Activated CD4-positive, alpha-beta memory T cell treated with anti-CD3 and anti-CD28 coated beads for 36 hours (primary cell): ENCODE measurements around the gene ACMSD. TPM values are rescaled to one million over a fixed set of nuclear protein-coding genes. Genes with fewer than 3 reads are reported as not detected.

Source experiments
- CTCF ChIA-PET: fragments of 350-600 bp; sonication (Branson Sonifier 250); formaldehyde crosslinking; loops from one replicate; lab custom pipeline; 2021; ENCODE audit warnings: antibody characterized with exemption, inconsistent platforms; lab: Charles Lee
- POLR2A ChIA-PET: fragments of 350-600 bp; sonication (Branson Sonifier 250); formaldehyde crosslinking; loops from one replicate; lab custom pipeline; 2021; ENCODE audit warnings: antibody characterized with exemption; lab: Charles Lee
- DNase-seq: peaks from one replicate; pipeline ENCODE4 v3.0.0-alpha.2; 2020
- H3K27ac Mint-ChIP-seq: one replicate; pipeline ENCODE4 v1.8.0; 2021; ENCODE audit warnings: mixed read lengths
- H3K27me3 Mint-ChIP-seq: one replicate; pipeline ENCODE4 v1.8.0; 2021; ENCODE audit warnings: mixed read lengths
- H3K36me3 Mint-ChIP-seq: one replicate; pipeline ENCODE4 v1.8.0; 2021; ENCODE audit warnings: mixed read lengths
- H3K4me1 Mint-ChIP-seq: one replicate; pipeline ENCODE4 v1.8.0; 2021; ENCODE audit warnings: low read depth, mixed read lengths
- H3K4me3 Mint-ChIP-seq: one replicate; pipeline ENCODE4 v1.8.0; 2021; ENCODE audit warnings: mild to moderate bottlenecking, mixed read lengths
- H3K9me3 Mint-ChIP-seq: one replicate; pipeline ENCODE4 v1.8.0; 2021; ENCODE audit warnings: mixed read lengths
- intact Hi-C: fragments of 100-400 bp; cut with micrococcal nuclease; formaldehyde crosslinking; loops from one replicate; pipeline ENCODE4 v1.15.1; 2023
- total RNA-seq, 2 experiments: library from RNA; stranded (reverse); gene quantifications; one replicate each; pipeline ENCODE4 v1.2.3, GENCODE V29; 2021

ACMSD gene
- total RNA-seq, 2 experiments from 2014 or later: not detected

- peaks cover 3% of the 10 kb centered on the region for H3K27me3 Mint-ChIP-seq
- no peak overlapping the region for H3K27ac Mint-ChIP-seq
- H3K36me3 Mint-ChIP-seq: peaks cover 1% of the 10 kb centered on the region
- H3K4me1 Mint-ChIP-seq: no peaks in the 10 kb centered on the region
- peaks cover 6% of the 10 kb centered on the region for H3K9me3 Mint-ChIP-seq
- CTCF ChIA-PET: no interaction called here
- H3K4me3 Mint-ChIP-seq: no peak overlapping the region
- intact Hi-C loops: loop anchor here (10.0 kb wide), 2 partner anchors 627 to 1073 kb away; partner anchors contain the start of gene DARS1
- POLR2A ChIA-PET: no interaction called here
- DNase-seq: no peak
These were observed 73.0 kb downstream of the ACMSD start for GRCh38 chr2:134911400-134911785.

- ChIA-PET POLR2A (no interaction called here), CTCF (no interaction called here)
- Mint-ChIP-seq H3K4me3 (no peak overlapping the region), H3K9me3 (peaks cover 6% of the 10 kb centered on the region), H3K27ac (no peak overlapping the region), H3K4me1 (peaks cover 6% of the 10 kb centered on the region), H3K36me3 (peaks cover 1% of the 10 kb centered on the region), H3K27me3 (peaks cover 3% of the 10 kb centered on the region)
- intact Hi-C loops: loop anchor here (10.0 kb wide), 2 partner anchors 628 to 1072 kb away; partner anchors contain the start of gene DARS1
- DNase-seq: no peak
These were observed 73.9 kb downstream of the ACMSD start for GRCh38 chr2:134912361-134912760.

GRCh38 chr2:134917360-134917865, 79.0 kb downstream of the ACMSD start:
- H3K36me3 Mint-ChIP-seq: peaks cover 16% of the 10 kb centered on the region
- no peaks in the 10 kb centered on the region for H3K9me3 Mint-ChIP-seq
- peaks cover 23% of the 10 kb centered on the region for H3K4me1 Mint-ChIP-seq
- H3K4me3 Mint-ChIP-seq: peak overlapping the region; percentile 90
- CTCF ChIA-PET: interaction anchor here (0.7 to 1.4 kb wide), 2 partner anchors 19 to 466 kb away, joined by 3 to 9 read pairs; no protein-coding TSS in a partner anchor
- DNase-seq: peak; percentile 27
- POLR2A ChIA-PET: interaction anchor here (1.2 kb wide), 2 partner anchors 10 to 136 kb away, joined by 3 read pairs; no protein-coding TSS in a partner anchor
- H3K27me3 Mint-ChIP-seq: peaks cover 5% of the 10 kb centered on the region
- intact Hi-C loops: loop anchor here (5.0 to 10.0 kb wide), 3 partner anchors 250 to 1067 kb away; partner anchors contain the start of gene DARS1
- peak overlapping the region; percentile 97 for H3K27ac Mint-ChIP-seq

GRCh38 chr2:134917888-134918525, 79.6 kb downstream of the ACMSD start:
- intact Hi-C loops: loop anchor here (1.0 to 10.0 kb wide), 12 partner anchors 21 to 1067 kb away; partner anchors contain the start of genes DARS1, MCM6, RAB3GAP1 and UBXN4
- H3K4me1 Mint-ChIP-seq: peaks cover 29% of the 10 kb centered on the region
- no peaks in the 10 kb centered on the region for H3K9me3 Mint-ChIP-seq
- H3K36me3 Mint-ChIP-seq: peaks cover 16% of the 10 kb centered on the region
- peak overlapping the region; percentile 90 for H3K4me3 Mint-ChIP-seq
- peak overlapping the region; percentile 97 for H3K27ac Mint-ChIP-seq
- H3K27me3 Mint-ChIP-seq: peaks cover 5% of the 10 kb centered on the region
- DNase-seq: peak; percentile 93
- ChIA-PET POLR2A (interaction anchor here (1.0 to 1.2 kb wide), 4 partner anchors 9 to 613 kb away, joined by 3 to 4 read pairs (median 3); partner anchors contain the start of genes R3HDM1 and ZRANB3), CTCF (interaction anchor here (1.4 kb wide), 1 partner anchor 466 kb away, joined by 9 read pairs; no protein-coding TSS in a partner anchor)

GRCh38 chr2:134918526-134919340, 80.3 kb downstream of the ACMSD start, which contains the start of gene CCNT2:
TSS of gene CCNT2 (plus strand) at chr2:134918822. CDS start at chr2:134918855, 33 bp downstream.
- Mint-ChIP-seq H3K27me3 (peaks cover 5% of the 10 kb centered on the region), H3K4me1 (peaks cover 35% of the 10 kb centered on the region), H3K36me3 (peaks cover 16% of the 10 kb centered on the region), H3K9me3 (no peaks in the 10 kb centered on the region), H3K4me3 (peak within 1 kb of the TSS; percentile 90), H3K27ac (peak within 1 kb of the TSS; percentile 97)
- CTCF ChIA-PET: interaction anchor here (1.4 kb wide), 1 partner anchor 467 kb away, joined by 9 read pairs; no protein-coding TSS in a partner anchor
- intact Hi-C loops: loop anchor here (1.0 to 10.0 kb wide), 12 partner anchors 20 to 1066 kb away; partner anchors contain the start of genes DARS1, MCM6, RAB3GAP1 and UBXN4
- peak; percentile 100 for DNase-seq
- POLR2A ChIA-PET: interaction anchor here (1.0 to 1.2 kb wide), 3 partner anchors 8 to 612 kb away, joined by 3 to 4 read pairs (median 3); partner anchors contain the start of genes R3HDM1 and ZRANB3

- DNase-seq: peak; percentile 71
- ChIA-PET CTCF (no interaction called here), POLR2A (interaction anchor here (1.0 to 1.1 kb wide), 2 partner anchors 8 to 612 kb away, joined by 3 to 4 read pairs; partner anchors contain the start of genes R3HDM1 and ZRANB3)
- H3K9me3 Mint-ChIP-seq: no peaks in the 10 kb centered on the region
- H3K27me3 Mint-ChIP-seq: peaks cover 5% of the 10 kb centered on the region
- peaks cover 42% of the 10 kb centered on the region for H3K4me1 Mint-ChIP-seq
- H3K4me3 Mint-ChIP-seq: peak overlapping the region; percentile 90
- peak overlapping the region; percentile 97 for H3K27ac Mint-ChIP-seq
- H3K36me3 Mint-ChIP-seq: peaks cover 16% of the 10 kb centered on the region
- intact Hi-C loops: loop anchor here (2.0 to 10.0 kb wide), 5 partner anchors 19 to 1065 kb away; partner anchors contain the start of gene DARS1
These were observed 81.2 kb downstream of the ACMSD start for GRCh38 chr2:134919341-134920210.

GRCh38 chr2:134924912-134925311, 86.5 kb downstream of the ACMSD start:
- intact Hi-C loops: no loop called here
- ChIA-PET CTCF (no interaction called here), POLR2A (no interaction called here)
- no peaks in the 10 kb centered on the region for H3K9me3 Mint-ChIP-seq
- no peaks in the 10 kb centered on the region for H3K27me3 Mint-ChIP-seq
- peaks cover 13% of the 10 kb centered on the region for H3K36me3 Mint-ChIP-seq
- H3K4me1 Mint-ChIP-seq: peaks cover 67% of the 10 kb centered on the region
- H3K27ac Mint-ChIP-seq: no peak overlapping the region
- H3K4me3 Mint-ChIP-seq: no peak overlapping the region
- no peak for DNase-seq

GRCh38 chr2:134926231-134926931, 88.0 kb downstream of the ACMSD start:
- Mint-ChIP-seq H3K27ac (peak overlapping the region; percentile 55), H3K4me3 (no peak overlapping the region), H3K9me3 (no peaks in the 10 kb centered on the region), H3K36me3 (peaks cover 12% of the 10 kb centered on the region), H3K27me3 (no peaks in the 10 kb centered on the region), H3K4me1 (peaks cover 70% of the 10 kb centered on the region)
- ChIA-PET POLR2A (interaction anchor here (1.0 kb wide), 1 partner anchor 8 kb away, joined by 3 read pairs; the partner anchor contains the start of gene CCNT2), CTCF (interaction anchor here (0.5 to 1.9 kb wide), 3 partner anchors 24 to 893 kb away, joined by 3 to 4 read pairs (median 4); no protein-coding TSS in a partner anchor)
- DNase-seq: no peak
- intact Hi-C loops: no loop called here

- H3K4me3 Mint-ChIP-seq: no peak overlapping the region
- POLR2A ChIA-PET: interaction anchor here (1.0 kb wide), 1 partner anchor 9 kb away, joined by 3 read pairs; the partner anchor contains the start of gene CCNT2
- peaks cover 13% of the 10 kb centered on the region for H3K36me3 Mint-ChIP-seq
- CTCF ChIA-PET: interaction anchor here (1.9 kb wide), 1 partner anchor 467 kb away, joined by 4 read pairs; no protein-coding TSS in a partner anchor
- H3K27me3 Mint-ChIP-seq: no peaks in the 10 kb centered on the region
- DNase-seq: no peak
- intact Hi-C loops: no loop called here
- peaks cover 68% of the 10 kb centered on the region for H3K4me1 Mint-ChIP-seq
- H3K27ac Mint-ChIP-seq: no peak overlapping the region
- H3K9me3 Mint-ChIP-seq: no peaks in the 10 kb centered on the region
These were observed 88.8 kb downstream of the ACMSD start for GRCh38 chr2:134927195-134927594.

- ChIA-PET CTCF (no interaction called here), POLR2A (no interaction called here)
- Mint-ChIP-seq H3K27ac (no peak overlapping the region), H3K27me3 (no peaks in the 10 kb centered on the region), H3K4me1 (peaks cover 52% of the 10 kb centered on the region), H3K36me3 (peaks cover 18% of the 10 kb centered on the region), H3K4me3 (no peak overlapping the region), H3K9me3 (no peaks in the 10 kb centered on the region)
- intact Hi-C loops: no loop called here
- DNase-seq: no peak
These were observed 94.6 kb downstream of the ACMSD start for GRCh38 chr2:134932864-134933526.
